Stimulated activated naive CD8-positive, alpha-beta T cell treated with anti-CD3 and anti-CD28 coated beads, Interleukin-15, amount 100 ng/mL, for 72 hours (primary cell): ENCODE data around the gene CRYL1.
A peak's percentile ranks its signal among the peaks of the same experiment; 100 is the strongest.

Source experiments
- ATAC-seq: fragments of 150-1000 bp; cut with Tn5 transposase; 2 replicates; pipeline ENCODE4 v1.10.0; 2021; ENCODE audit warnings: mild to moderate bottlenecking, moderate library complexity
- DNase-seq, 2 donors: peaks; one replicate each; pipeline ENCODE4 v3.0.0; 2021 to 2022
- H3K27ac Mint-ChIP-seq, 2 donors: one replicate each; pipeline ENCODE4 v1.8.0; 2022; ENCODE audit warnings: mild to moderate bottlenecking in 2 of 2, mixed read lengths in 2 of 2, moderate library complexity in 2 of 2
- H3K27me3 Mint-ChIP-seq: one replicate; pipeline ENCODE4 v1.8.0; 2022; ENCODE audit warnings: mixed read lengths
- H3K4me1 Mint-ChIP-seq: one replicate; pipeline ENCODE4 v1.8.0; 2022; ENCODE audit warnings: mild to moderate bottlenecking, mixed read lengths
- H3K4me3 Mint-ChIP-seq, 2 donors: one replicate each; pipeline ENCODE4 v1.8.0; 2022; ENCODE audit warnings: mild to moderate bottlenecking in 2 of 2, mixed read lengths in 2 of 2, moderate library complexity in 1 of 2
- H3K9me3 Mint-ChIP-seq, 2 donors: one replicate each; pipeline ENCODE4 v1.8.0; 2022; ENCODE audit warnings: mixed read lengths in 2 of 2

The CRYL1 gene

DNA sequence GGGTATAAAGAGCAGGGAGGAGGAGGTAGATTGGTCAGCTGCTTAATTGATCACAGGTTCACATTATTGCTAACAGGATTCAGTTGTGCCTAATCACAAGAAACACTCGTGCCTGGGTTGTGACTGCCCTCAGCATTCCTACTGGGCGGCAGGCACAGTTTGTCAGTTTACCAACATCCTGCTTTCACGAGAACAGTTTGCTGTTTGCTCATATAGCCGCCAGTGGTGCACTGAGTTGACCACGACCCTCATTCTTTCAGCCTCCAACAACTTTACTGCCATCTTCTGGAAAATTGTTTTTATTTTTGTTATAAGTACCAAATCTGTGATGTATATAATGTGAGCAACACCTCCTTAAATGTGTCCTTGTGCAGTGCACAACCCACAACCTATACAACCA is 25.1 kb upstream of the CRYL1 start:
- no peaks in the 10 kb centered on the region for H3K4me1 Mint-ChIP-seq

DNA sequence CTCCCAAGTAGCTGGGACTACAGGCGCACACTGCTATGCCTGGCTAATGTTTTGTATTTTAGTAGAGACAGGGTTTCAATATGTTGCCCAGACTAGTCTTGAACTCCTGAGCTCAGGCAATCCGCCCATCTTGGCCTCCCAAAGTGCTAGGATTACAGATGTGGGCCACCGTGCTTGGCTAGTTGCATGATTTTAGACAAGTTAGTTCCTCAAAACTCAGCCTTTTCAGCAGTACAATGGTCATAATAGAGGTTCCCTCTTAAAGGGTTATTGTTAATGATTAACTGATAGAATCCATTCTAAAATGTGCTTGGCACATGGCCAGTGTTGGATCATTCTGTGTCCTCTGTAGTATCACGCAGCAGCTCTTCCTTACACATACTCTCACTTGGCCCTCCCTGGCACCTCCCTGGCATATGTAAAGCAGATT is 21.8 kb upstream of the CRYL1 start:
- Mint-ChIP-seq H3K27me3 (no peaks in the 10 kb centered on the region), H3K9me3 (no peaks in the 10 kb centered on the region), H3K4me3 (no peak overlapping the region), H3K4me1 (no peaks in the 10 kb centered on the region), H3K27ac (no peak overlapping the region)
- DNase-seq (no peak), ATAC-seq (no peak)

More for the DNA sequence above, 25.1 kb upstream of the CRYL1 start:
- H3K4me3 Mint-ChIP-seq: no peak overlapping the region
- H3K27ac Mint-ChIP-seq: no peak overlapping the region
- no peaks in the 10 kb centered on the region for H3K27me3 Mint-ChIP-seq
- no peaks in the 10 kb centered on the region for H3K9me3 Mint-ChIP-seq
- ATAC-seq (no peak), DNase-seq (no peak)

DNA sequence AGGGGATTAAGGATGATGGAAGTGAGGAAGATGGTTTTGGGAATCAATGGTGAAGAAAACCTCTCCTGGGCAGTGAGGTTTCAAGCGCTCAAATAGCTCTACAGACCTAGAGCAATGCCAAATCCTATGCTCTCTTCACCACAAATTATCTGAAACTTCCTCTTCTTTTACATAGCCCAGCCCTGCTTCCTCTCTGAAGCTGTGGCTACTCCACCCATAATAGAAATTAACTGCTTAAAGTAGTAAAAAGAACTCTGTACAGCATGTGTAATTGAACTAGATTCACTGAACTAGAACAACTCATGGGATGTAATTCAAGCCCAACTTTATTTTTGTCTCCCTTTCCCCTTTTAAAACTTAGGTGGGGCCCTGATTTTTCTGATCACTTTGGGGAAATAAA is 20.9 kb upstream of the CRYL1 start:
- no peak for ATAC-seq
- Mint-ChIP-seq H3K27me3 (no peaks in the 10 kb centered on the region), H3K27ac (no peak overlapping the region), H3K4me3 (no peak overlapping the region), H3K4me1 (no peaks in the 10 kb centered on the region), H3K9me3 (no peaks in the 10 kb centered on the region)
- no peak for DNase-seq

DNA sequence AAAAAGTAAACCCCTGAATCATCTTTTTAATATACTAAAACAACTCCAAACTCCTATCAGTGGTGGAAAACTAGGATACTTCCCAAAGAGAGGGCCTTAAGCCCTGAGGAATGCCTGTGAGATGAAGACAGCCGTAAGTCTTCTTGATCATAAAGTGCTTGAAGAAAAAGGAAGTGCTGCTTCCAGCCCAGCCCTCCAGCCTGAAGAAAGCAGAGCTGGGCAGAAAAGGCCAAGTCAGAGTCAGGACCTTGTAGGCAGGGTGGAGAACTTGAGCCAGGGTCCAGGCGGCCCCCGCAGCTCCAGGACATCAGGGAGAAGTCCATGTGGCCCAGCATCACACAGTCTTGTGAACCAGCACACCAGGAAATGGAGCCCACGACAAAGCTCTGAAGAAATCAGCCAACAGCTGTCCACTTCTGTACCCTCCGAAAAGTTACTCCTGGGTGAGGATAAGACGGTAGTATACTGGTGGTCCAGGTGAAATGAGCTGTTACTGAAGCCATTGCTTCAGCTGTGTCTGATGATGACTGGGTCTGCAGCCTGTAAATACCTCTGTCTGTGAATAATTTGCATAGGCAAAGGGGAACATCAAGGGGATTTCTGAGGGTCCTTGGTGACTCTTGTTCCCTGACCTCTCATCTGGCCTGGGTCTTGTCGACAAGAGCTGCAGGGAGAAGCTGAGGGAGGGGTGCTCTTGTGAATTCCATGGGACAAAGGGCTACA is 18.7 kb upstream of the CRYL1 start:
- no peak for ATAC-seq
- Mint-ChIP-seq H3K9me3 (no peaks in the 10 kb centered on the region), H3K27me3 (no peaks in the 10 kb centered on the region)

DNA sequence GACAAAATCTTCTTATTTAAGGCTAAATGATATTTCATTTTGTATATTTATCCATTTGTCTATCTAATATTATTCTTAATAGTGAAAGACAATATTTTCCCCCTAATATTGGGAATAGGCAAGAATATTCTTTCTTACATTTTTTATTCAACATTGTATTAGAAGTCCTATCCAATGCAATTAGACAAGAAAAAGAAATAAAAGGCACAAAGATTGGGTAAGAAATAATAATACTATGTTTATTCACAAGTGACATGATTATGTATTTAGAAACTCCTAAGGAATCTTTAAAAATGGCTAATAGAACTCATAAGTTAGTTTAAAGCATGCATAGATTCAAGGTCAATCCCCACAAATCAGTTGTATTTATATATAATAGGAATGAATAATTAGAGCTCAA is 11.3 kb upstream of the CRYL1 start:
- H3K27ac Mint-ChIP-seq: no peak overlapping the region
- no peak overlapping the region for H3K4me3 Mint-ChIP-seq
- H3K27me3 Mint-ChIP-seq: no peaks in the 10 kb centered on the region

More for the DNA sequence above, 18.7 kb upstream of the CRYL1 start:
- no peak for DNase-seq
- Mint-ChIP-seq H3K4me1 (no peaks in the 10 kb centered on the region), H3K27ac (peak overlapping the region in 1 of 2 donors; percentile 85), H3K4me3 (no peak overlapping the region)

DNA sequence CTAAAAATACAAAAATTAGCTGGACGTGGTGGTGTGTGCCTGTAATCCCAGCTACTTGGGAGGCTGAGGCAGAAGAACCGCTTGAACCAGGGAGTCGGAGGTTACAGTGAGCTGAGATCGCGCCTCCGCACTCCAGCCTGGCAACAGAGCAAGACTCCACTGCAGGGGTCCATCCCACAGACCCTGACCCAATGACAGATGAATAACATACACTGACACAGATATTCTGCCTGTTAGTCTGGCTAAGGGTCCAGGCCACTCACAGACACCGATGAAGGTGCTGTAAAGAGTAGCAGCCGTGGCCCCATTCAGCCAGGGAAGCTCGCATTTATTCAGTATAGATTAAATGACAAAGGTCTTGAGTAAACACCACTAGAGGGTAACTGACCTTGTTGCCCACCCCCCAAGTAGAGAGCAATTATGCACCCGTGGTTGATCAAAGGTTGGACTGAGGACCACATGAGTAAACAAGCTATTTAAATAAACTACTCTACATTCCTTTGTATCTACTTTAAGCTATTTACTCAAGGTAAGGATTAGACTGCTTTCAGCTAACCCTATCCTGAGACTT is 8.5 kb upstream of the CRYL1 start:
- H3K4me3 Mint-ChIP-seq: no peak overlapping the region
- H3K27ac Mint-ChIP-seq: no peak overlapping the region
- H3K9me3 Mint-ChIP-seq: peaks cover 6 to 9% of the 10 kb centered on the region in 2 donors

More for the DNA sequence above, 11.3 kb upstream of the CRYL1 start:
- no peak for ATAC-seq
- no peak for DNase-seq
- no peaks in the 10 kb centered on the region for H3K4me1 Mint-ChIP-seq
- H3K9me3 Mint-ChIP-seq: peaks cover 4 to 6% of the 10 kb centered on the region in 2 donors

DNA sequence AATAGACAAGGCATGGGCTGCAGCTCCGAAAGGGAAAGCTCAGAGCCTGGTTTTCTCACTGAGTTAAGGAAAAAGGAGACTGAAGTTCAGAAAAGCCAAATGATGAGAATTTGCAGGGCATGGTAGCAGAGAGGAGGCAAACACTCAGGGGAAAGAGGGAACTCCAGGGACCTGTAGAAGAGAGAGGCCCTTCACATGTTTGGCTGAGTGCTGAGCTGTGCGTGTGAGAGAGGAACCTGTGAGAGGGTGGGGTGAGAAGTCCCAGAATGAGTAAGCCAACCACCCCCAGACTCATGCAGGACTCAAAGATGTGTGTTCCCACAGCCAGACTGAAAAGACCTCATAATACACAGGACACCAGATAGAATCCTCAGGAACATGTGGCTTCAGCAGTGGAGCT is 2.8 kb upstream of the CRYL1 start:
- DNase-seq: no peak
- H3K4me1 Mint-ChIP-seq: peaks cover 38% of the 10 kb centered on the region
- H3K4me3 Mint-ChIP-seq: no peak overlapping the region
- no peak for ATAC-seq
- peaks cover 19% of the 10 kb centered on the region for H3K27me3 Mint-ChIP-seq
- H3K9me3 Mint-ChIP-seq: peaks cover 0 to 5% of the 10 kb centered on the region in 2 donors
- H3K27ac Mint-ChIP-seq: peak overlapping the region in 1 of 2 donors; percentile 52

More for the DNA sequence above, 8.5 kb upstream of the CRYL1 start:
- Mint-ChIP-seq H3K4me1 (no peaks in the 10 kb centered on the region), H3K27me3 (peaks cover 8% of the 10 kb centered on the region)
- DNase-seq (no peak), ATAC-seq (no peak)

DNA sequence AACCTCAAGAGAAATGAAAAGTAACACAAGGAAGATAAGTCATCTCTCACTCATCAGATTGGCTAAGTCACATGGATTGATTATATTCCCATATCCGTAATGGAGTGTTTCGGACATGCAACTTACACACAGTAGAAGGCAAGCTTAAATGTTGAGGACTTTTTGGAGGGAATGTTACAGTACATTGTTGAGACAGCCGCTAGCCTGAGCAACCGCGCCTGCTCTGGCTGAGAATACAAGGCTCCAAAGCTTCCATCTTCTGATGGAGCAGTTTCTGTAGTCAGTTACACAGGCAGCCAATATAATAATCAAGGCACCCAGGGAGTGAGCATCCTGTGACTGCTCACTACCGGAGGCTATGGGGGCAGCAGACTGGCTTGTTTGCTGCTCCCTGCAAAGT is 1.0 kb upstream of the CRYL1 start:
- Mint-ChIP-seq H3K27me3 (peaks cover 19% of the 10 kb centered on the region), H3K9me3 (peaks cover 0 to 5% of the 10 kb centered on the region in 2 donors), H3K4me3 (peak overlapping the region; percentile 80 to 92), H3K27ac (peak overlapping the region in 1 of 2 donors; percentile 64), H3K4me1 (peaks cover 43% of the 10 kb centered on the region)
- no peak for ATAC-seq
- no peak for DNase-seq

DNA sequence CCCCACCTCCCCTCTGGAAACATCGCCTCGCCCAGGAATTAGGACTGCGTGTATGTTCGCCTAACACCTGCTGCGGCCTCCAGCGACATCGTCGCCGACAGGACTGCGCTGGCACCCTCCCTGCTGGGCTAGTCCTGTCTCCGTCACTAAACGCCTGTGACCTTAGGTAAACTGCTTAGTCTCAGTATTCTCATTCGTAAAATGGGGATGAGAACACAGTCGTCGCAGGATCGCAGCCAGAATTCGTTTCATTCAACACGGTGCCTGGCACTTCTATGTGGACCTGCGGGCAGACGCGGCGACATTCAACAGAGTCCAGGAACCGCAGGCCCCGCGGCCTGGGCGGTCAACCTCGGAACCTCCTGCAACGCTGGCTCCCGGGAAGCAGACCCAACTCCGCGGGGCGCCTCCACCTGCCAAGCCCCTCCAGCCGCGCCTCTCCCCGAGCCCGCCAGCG is 485 bp downstream of the CRYL1 start:
- Mint-ChIP-seq H3K27ac (peak overlapping the region; percentile 52 to 76), H3K27me3 (peaks cover 13% of the 10 kb centered on the region), H3K4me1 (peaks cover 43% of the 10 kb centered on the region), H3K4me3 (peak overlapping the region; percentile 81 to 92), H3K9me3 (no peaks in the 10 kb centered on the region)
- ATAC-seq (peak; percentile 30), DNase-seq (peak in 1 of 2 donors; percentile 37)

DNA sequence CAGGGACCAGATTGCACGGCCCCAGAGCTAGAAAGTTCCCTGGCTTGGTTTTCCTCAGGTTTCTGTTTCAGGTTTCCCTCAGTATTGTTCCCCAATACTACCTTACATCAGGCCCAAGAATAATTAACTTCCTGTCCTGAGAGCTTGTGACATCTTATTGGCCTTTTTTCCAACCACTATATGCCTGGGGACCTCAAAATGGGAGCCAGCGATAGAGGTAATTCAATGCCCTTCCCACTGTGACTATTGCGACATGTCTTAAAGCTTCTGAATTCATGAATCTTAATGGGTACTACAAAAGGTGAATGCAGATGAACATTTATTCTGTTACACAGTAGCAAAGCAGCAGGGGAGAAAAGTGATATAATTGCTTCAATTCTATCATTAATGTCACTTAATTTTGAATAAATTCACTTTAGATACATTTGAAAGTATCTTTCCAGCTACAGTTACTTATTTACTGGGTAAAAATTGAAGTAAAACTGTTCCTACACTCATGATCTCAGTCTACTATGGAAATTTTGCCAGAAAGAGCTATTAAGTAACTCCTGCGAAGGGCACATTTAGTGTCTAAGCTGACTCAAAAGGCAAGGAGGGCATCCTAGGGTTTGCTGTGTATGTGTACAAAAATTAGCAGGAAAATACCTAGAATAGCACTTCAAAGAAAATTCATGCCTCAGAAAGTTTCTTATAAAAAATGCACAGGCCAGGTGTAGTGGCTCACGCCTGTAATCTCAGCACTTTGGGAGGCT is 4.1 kb downstream of the CRYL1 start:
- H3K4me1 Mint-ChIP-seq: peaks cover 29% of the 10 kb centered on the region
- H3K9me3 Mint-ChIP-seq: no peaks in the 10 kb centered on the region
- H3K27me3 Mint-ChIP-seq: no peaks in the 10 kb centered on the region
- DNase-seq (no peak), ATAC-seq (no peak)
- no peak overlapping the region for H3K4me3 Mint-ChIP-seq
- H3K27ac Mint-ChIP-seq: no peak overlapping the region

DNA sequence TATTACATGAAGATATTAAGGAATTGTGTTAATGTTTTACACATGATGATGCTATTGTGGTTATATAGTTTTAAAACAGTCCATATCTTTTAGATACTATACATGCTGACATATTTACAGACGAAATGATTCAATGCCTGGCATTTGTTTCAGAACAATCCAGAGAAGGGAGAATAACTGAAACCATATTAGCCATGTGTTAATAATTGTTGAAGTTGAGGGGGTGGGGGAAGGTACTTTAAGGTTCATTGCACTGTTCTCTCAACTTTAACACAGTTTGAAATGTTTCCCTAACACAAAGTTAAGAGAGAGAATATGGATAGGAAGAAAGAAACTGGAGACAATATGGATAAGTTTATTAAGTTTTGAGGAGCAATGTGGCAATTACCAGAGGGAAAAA is 5.8 kb downstream of the CRYL1 start:
- H3K4me1 Mint-ChIP-seq: peaks cover 19% of the 10 kb centered on the region
- DNase-seq (no peak), ATAC-seq (no peak)
- H3K4me3 Mint-ChIP-seq: no peak overlapping the region
- no peak overlapping the region for H3K27ac Mint-ChIP-seq
- no peaks in the 10 kb centered on the region for H3K9me3 Mint-ChIP-seq
- no peaks in the 10 kb centered on the region for H3K27me3 Mint-ChIP-seq

DNA sequence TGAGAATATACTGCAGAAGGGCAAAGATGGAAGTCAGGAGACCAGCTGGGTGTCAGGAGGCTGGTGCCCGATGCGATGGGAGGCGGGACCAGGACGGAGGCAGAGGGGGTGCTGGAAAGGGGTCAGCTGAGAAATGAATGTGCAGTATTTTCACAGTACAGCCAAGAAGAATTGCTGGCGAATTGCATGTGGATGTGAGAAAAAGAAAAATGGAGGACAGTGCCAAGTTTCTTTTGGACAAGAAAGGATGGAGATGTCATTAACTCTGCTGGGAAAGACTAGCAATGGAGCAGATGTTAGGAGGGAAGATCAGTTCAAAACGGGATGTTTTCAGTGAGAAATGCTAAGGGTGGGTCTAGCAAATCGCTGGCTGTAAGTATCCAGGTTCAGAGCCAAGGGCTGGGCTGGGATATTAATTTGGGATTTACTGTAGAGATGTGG is 7.0 kb downstream of the CRYL1 start:
- Mint-ChIP-seq H3K4me1 (peaks cover 7% of the 10 kb centered on the region), H3K27me3 (no peaks in the 10 kb centered on the region), H3K27ac (no peak overlapping the region), H3K9me3 (no peaks in the 10 kb centered on the region), H3K4me3 (no peak overlapping the region)
- ATAC-seq (no peak), DNase-seq (no peak)

DNA sequence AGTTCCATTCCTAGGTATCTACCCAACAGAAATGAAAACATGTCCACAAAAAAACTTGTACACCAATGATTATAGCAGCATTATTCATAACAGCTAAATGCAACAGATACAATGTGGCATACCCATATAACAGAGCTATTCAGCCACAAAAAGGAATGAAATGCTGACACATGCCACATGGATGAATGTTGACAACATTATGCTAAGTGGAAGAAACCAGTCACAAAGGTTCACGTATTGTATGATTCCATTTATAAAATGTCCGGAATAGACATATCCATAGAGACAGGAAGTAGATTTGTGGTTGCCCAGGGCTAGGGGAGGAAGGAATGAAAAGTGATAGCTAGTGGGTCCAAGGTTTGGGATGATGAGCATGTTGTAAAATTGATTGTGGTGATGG is 10.8 kb downstream of the CRYL1 start:
- Mint-ChIP-seq H3K9me3 (no peaks in the 10 kb centered on the region), H3K27me3 (no peaks in the 10 kb centered on the region), H3K4me3 (no peak overlapping the region), H3K27ac (no peak overlapping the region), H3K4me1 (no peaks in the 10 kb centered on the region)
- ATAC-seq (no peak), DNase-seq (no peak)

DNA sequence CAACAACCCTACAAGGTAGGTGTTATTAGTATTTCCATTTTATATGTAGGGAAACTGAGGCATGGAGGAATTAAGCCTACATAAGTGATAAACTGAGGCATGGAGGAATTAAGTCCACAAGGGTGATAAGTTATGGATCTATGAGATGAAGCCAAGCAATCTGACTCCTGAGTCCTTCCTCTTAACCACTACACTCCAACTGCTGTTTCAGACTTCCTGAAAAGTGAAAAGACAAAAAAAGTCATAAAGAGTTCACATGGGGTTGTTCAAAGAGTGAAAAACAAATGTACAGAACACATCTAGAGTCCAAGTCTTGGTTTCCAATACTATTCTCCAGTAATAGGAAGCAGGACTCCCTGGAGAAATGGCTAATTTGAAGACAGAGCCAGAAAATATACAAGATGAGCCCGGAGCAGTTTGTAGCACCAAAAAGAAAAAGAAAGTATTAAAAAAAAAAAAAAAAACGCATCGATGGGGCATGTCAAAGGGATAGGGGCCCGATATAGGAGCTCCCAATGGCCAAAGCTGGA is 12.1 kb downstream of the CRYL1 start:
- Mint-ChIP-seq H3K4me1 (no peaks in the 10 kb centered on the region), H3K27ac (no peak overlapping the region), H3K27me3 (no peaks in the 10 kb centered on the region), H3K9me3 (no peaks in the 10 kb centered on the region), H3K4me3 (no peak overlapping the region)
- no peak for DNase-seq
- no peak for ATAC-seq

DNA sequence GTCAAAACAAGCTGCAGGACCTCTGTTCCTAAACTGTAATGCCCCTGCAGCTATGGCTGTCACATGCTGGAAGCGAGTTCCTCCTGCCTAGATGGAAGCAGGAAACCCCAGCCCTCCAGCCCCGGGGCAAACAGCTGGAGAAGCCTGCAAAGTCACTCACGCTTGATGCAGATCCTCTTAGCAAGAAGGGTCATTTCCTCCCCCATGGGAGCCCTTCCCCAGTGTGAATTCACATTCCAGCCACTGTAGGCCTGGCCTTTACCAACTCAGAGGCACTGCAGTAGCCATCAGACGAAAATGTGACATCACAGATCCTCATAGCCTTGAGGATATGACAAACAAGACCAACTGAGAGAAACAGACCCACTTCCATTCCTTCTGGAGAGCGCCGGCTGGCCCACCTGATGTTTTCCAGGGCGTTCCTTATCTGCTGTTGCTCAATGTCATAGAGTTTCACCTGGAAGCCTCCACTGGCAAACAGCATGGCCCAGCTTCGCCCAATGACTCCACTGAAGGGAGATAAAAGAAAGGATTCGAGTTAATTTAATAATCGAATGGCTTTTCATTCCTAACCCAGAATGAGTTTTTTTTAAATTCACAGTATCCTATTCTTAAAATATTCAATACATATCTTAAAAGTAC is 13.5 kb downstream of the CRYL1 start:
- Mint-ChIP-seq H3K27me3 (no peaks in the 10 kb centered on the region), H3K4me3 (no peak overlapping the region), H3K4me1 (no peaks in the 10 kb centered on the region), H3K27ac (peak overlapping the region; percentile 5 to 12), H3K9me3 (no peaks in the 10 kb centered on the region)
- ATAC-seq (no peak), DNase-seq (no peak)
